Activated T-helper 9 cell treated with anti-CD3 and anti-CD28 coated beads, Interleukin-2, amount 50 U/mL, for 16 hours (primary cell): Measurements from ENCODE around the gene DIPK1A.

Experiments used
- DNase-seq: peaks from one replicate; pipeline ENCODE4 v3.0.0-alpha.2; 2020; ENCODE audit warnings: low read depth

The DIPK1A gene

DNA sequence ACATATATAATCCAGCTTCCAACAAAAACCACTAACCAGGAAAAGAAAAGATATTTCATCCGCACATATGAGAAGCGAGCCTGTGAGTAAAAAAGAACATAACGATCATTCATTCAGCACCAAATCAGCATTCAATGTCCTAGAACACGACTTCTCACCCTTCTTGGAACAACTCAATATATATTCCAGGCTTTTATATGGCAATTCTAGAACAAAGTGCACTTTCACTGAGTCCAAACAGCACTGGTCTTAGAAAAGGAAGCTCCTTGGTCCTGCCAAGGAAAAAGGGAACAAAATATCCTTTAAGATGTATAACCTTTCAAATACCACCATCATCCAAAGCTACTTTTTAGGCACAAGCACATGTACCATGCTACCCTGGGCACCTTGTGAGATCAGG lies 84.9 kb downstream of the DIPK1A start:
- no peak for DNase-seq

DNA sequence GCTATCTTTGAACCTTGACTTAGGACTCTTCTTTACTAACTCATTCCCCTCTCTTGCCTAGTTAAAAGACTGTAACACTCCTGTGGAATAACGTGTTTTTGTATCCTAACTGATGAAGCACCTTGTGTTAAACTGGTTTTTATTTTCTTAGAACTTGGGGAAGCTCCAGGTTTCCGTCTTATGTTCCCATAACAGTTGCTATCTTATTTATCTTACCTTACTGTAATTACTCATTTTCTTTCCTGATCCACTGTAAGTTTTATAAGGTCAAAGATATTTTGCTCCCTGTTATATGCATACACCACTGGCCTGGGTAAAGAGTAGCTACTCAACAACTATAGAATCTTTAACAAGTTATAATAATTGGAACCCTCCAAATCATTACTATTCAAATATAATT lies 86.3 kb downstream of the DIPK1A start:
- DNase-seq: no peak

DNA sequence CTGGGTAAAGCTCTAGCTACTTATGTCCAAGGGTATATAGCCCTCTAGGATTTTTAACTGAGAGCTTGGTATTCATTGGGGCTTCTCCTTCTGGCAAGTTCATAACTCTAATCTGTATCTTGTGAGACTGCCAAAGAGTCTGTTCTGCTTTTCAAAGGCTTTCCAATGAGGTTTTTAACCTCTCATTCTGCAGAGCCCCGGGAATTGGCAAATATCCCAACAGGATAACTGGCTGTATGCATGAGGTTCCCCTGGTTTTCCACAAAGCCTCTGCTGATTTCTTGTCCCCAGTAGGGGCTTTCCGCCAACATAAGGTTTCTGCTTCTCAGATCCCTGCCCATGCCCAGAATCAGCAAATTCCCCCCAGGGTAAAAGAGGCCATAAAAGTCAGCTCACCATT lies 88.5 kb downstream of the DIPK1A start:
- DNase-seq: no peak

DNA sequence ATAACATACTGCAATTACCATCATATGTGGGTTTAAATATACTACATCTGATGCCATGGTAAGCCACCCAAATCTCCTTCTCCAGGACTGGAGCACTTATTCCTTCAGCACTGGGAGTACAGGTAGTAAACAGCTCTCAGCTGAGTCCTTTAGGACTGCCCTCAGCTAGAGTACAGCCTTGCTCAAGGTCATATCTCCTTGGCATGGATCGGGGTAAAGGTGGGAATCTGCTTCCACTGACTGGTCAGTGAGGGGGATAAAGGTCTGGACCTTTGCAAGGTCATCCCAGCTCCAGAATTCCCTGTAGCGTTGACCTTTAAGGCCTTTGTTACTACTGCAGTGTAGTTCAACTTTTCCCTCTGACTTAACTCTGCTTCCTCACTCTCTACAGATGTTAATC lies 90.7 kb downstream of the DIPK1A start:
- no peak for DNase-seq

DNA sequence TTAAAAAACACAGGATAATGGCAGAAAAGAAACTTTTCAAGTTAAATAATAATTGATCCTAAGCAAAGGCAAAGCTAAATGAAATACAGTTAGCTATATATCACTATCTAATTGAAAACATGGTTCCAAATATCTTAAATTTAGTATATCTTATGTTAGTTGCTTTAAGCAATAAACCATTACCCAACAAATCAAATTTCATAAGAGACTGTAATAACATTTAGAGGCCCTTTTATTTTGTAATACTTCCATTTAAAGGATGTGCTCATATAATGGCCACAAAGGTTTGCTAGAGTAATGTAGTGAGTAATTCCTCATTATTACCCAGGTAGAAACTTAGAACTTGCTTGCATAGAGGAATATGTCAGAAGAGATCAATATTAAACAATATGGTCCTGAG lies 97.1 kb downstream of the DIPK1A start:
- DNase-seq: no peak

DNA sequence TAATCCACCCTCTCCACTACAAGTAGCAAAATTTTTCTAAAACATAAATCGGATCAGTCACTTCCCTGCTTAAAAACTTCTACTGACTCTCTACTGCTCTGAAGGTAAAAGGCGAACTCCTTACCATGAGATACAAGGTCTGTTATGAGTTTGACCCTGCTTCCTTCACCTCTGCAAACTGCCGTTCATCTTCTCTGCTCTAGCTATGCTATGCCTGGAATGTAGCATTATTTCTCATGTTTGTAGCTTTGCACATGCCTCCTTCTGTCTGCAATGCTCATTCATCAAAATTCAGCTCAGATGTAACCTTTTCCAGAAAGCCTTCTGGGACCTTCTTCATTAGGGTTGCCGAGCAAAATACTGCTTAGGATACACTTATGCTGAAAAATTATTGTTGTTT lies 98.7 kb downstream of the DIPK1A start:
- DNase-seq: no peak

DNA sequence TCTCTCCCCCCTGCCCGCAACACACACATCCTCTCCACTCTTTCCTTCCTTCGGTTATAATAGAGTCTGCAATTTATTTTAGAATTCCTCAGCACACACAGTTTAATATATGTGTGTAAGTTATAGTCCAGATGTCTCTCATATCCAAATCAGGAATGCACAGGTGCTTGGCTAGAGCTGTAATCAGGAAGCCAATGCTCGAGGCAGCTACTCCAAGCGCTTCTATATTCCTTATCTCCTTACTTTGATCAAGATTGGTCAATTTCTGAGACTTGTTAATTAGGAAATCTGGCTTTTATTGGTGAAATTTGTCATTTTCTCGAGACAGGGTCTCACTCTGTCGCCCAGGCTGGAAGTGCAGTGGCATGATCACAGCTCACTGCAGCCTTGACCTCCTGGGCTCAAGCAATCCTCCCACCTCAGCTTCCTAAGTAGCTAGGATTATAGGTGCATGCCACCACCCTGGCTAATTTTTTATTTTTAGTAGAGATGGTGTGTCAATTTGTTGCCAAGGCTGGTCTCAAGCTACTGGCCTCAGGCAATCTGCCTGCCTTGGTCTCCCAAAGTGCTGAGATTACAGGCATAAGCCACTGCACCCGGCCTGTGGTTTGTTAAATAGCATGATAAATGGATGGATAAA lies 101.7 kb downstream of the DIPK1A start:
- DNase-seq: no peak

DNA sequence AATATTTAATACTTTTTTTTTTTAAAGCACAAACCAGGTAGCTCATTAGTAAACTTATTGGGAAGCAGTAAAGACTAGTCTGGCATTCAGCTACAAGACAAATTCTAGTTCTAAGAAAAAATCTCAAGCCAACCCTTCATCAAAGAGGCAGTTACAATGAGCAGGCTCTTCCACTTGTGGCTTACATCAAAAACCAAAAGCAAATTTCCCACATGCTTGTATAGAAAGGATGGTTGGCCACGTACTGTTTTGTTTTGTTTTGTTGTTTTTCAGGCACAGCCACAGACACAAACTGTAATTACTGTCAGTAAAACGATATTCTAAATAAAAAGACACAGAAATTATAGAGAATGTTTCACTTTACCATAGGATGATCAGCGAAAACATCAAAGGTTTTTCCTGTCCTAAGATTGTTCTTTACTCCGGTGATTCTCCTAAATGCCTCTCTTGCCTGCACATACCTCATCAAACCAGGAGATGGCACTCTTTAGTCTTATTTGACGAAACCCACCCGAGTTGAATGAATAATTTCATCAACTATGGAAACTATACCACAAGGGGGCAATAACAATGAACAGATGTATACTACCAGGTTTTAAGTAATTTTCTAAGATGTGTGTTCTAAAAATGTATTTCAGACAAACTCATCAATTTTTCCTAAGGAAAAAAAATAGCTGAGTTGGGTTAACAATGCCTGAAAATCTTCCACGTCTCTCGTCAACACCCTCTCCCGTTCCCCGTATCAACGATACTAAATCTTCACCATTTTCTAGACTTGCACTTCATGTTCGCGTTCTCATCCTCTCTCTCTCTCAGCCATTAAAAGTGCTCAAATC lies 102.5 kb downstream of the DIPK1A start:
- DNase-seq: no peak

DNA sequence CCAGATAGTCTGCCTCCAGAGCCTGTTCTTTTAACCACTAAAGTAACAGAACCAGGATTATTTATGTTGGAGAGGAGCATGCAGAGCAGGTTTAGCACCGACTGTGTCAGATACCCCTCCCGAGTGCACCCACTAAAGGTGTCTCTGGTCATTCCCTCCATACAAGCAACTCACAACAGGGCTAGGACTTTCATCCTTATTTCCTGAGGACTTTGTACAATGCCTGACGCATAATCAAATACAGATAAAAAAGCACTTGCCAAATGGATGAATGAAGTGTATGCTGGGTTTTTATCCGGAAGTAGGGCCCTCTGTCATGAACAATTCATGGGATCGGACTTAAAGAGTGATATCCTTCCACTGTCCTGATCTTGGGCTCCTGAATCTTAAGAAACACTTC lies 103.4 kb downstream of the DIPK1A start:
- DNase-seq: no peak

DNA sequence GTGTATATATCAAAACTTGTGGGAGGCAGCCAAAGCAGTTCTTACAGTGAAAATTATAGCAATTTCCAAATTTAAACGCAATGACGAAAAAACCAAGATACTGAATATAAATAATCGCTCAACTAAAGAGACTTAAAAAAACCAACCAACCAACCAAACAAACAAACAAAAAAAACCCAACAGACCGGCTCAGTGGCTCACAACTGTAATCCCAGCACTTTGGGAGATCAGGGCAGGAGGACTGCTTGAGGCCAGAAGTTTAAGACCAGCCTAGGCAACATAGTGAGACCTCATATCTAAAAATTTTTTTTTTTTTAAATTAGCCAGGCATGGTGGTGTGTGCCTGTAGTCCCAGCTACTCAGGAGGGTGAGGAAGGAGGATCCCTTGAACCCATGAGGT lies 106.0 kb downstream of the DIPK1A start:
- no peak for DNase-seq

DNA sequence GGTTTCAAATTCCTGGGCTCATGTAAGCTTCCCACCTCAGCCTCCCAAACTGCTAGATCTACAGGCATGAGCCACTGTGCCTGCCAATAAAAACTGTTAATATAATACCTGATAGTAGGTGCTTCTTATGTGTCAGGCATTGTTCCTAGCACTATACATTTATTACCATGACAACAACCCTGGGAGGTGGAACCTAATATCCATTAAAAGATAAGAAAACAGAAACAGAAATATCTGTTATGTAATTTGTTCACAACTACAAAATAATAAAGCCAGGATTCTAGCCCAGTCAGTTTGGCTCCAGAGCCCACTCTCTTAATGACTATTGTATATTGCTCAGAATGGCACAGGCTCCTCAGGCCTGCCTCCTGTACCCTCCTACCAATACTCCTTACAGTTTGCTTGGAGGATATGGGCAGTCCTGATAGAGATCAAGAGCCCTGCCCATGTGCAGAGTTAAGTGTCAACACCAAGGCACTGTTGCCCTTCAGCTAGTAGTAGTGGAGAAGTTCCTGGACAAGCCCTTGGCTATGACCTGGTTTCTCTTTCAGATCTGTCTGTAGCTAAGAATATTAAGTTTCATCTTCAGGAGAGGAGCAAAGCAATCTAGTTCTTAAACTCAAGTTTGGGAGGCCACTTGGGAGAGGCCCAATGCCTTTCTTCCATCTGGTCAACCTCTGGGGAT lies 107.0 kb downstream of the DIPK1A start:
- no peak for DNase-seq

DNA sequence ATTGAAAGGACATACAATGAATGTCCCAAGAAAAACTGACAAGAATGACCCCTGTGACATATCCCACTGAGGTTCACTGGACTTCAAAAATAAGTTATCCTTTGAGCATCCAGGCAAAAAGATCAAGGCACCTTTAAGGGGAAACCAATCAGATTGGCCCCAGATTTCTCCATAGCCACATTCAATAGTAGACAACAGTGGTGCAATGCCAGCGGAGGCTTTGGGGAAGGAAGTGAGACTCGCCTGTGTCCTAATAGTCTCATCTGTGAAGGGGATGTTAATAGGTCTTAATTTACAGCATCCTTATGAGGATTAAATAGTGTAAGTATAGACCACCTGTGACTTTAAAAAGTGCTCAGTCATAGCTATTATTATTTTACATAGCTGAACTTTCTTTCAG lies 108.0 kb downstream of the DIPK1A start:
- DNase-seq: no peak

DNA sequence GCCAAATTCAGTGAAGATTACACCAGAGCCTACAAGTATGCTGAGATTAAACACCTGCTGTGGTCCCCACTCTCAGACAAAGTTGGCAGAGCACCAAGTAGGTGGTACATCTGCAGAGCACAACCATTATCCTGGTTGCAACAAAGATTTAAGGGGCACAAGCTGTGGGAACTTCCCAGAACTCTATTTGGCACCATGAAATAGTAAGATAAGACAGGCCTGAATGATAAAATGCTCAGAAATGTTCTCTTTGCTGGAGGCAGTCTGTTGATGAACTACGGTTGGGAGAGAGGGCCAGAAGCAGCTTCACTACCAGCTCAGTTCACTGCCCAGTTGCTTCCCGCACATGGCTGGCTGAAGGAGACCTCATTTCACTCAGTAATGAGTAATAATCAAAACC lies 109.5 kb downstream of the DIPK1A start:
- DNase-seq: no peak

DNA sequence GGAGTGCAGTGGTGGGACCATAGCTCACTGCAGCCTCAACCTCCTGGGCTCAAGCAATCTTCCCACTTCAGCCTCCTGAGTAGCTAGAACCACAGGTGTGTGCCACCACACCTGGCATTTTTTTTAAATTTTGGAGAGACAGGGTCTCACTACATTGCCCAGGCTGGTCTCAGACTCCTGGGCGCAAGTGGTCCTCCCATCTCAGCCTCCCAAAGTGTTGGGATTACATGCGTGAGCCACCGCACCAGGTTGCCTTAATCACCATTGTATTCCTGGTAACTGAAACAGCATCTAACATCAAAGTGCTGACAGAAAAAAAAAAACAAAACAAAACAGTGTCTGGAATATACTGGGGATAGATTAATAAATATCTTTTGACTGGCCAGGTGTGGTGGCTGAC lies 111.2 kb downstream of the DIPK1A start:
- no peak for DNase-seq

DNA sequence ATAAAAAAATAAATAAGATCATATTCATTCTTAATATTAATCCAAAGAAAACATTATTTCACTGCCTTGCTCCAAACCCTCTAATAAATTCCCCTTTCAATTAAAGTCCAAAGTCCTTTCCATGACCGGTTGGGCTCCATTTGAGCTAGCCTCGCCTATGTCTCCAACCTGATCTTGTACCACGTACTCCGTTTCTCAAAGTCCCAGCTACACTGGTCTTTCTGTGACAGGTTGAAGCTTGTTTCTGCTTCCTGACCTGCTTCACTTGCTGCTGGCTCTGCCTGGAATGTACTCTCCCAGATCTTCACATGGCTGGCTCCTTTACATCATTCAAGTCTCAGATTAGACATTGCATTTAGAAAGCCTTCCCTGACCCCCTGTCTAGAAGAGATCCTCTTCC lies 113.1 kb downstream of the DIPK1A start:
- no peak for DNase-seq

DNA sequence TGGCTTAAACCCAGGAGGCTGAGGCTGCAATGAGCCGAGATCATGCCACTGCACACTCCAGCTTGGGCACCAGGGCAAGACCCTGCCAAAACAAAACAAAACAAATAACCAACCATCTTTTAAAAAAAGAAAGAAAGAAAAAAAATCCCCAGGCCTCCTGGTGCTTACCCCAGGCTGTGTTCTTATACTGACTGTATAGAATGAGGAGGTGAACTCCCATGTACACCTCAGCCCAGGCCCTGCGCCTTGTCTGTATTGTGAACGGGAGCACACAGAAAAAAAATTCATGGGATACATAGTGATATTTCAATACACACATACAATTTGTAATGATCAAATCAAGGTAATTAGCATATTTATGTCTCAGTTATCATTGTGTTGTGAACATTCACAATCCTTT lies 115.4 kb downstream of the DIPK1A start:
- DNase-seq: no peak

DNA sequence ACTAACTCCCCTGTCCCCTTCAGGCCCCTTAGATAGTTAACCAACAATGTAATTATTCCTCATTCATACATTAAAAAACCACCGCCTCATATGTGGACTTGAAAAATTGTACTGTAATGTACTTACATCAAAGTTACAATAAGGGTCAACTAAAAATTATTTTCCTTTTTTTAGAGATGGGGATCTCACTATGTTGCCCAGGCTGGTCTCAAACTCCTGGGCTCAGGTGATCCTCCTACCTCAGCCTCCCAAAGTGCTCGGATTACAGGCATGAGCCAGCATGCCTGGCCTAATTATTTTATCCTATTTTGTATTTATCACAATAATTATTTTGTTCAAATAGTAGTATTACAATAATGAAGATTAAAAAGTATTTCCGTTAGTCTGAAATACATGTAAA lies 116.8 kb downstream of the DIPK1A start:
- no peak for DNase-seq

DNA sequence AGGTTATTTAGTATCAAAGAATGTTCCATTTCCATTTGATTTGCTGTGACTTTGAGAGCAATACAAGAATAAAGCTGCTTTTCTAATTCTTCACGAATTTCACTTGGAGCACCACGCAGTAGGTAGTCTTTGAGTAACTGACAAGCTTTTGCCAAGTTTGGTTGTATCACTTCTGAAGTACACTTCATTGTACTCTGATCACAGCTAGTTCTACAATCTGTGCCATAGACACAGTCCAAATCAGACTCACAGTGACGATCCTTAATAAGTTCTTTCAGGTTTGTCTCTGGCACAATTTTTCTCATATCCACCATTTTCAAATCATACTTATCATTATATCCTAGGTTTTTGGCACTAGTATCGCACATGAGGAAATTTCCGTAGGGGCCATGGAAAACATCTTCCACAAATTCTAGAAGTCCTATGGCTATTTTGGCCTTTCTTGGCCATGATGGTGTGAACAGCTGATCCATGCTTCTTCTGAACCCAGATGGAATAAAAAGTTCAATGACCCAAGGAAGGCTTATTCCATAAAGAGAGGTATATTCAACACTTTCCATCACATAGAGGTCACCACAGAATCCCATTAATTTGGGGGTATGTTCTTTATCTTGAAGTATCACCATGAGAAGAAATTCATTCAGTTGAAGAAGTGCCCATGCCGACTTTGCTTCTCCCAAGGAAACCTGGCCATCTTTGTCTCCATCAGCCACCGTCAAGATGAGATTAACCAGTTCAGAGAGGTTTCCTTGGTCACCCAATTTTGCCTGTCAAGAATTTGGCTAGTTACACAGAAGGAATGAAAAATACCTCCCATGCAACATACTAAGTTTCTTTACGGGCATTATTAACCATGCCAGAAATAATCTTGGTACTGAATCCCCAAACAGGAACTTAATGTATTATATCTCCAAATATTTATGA lies 117.6 kb downstream of the DIPK1A start:
- DNase-seq: no peak

DNA sequence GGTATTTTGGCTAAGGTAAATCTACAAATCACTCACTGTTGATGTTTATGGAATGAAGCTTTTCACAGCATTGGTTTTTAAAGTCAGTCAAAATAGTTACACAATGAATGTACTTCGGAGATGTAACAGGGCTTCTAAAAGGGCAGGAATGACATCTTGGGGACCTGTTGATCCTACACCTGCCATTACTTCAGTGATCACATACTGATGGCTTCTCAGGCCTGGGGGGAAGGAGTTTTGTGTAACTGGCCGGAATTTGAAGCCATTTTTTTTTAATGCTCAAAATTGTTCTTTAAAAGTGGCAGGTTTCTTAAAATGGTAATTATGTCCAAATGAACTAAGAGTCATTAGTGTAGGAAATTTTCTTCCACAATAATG lies 118.2 kb downstream of the DIPK1A start:
- DNase-seq: no peak

DNA sequence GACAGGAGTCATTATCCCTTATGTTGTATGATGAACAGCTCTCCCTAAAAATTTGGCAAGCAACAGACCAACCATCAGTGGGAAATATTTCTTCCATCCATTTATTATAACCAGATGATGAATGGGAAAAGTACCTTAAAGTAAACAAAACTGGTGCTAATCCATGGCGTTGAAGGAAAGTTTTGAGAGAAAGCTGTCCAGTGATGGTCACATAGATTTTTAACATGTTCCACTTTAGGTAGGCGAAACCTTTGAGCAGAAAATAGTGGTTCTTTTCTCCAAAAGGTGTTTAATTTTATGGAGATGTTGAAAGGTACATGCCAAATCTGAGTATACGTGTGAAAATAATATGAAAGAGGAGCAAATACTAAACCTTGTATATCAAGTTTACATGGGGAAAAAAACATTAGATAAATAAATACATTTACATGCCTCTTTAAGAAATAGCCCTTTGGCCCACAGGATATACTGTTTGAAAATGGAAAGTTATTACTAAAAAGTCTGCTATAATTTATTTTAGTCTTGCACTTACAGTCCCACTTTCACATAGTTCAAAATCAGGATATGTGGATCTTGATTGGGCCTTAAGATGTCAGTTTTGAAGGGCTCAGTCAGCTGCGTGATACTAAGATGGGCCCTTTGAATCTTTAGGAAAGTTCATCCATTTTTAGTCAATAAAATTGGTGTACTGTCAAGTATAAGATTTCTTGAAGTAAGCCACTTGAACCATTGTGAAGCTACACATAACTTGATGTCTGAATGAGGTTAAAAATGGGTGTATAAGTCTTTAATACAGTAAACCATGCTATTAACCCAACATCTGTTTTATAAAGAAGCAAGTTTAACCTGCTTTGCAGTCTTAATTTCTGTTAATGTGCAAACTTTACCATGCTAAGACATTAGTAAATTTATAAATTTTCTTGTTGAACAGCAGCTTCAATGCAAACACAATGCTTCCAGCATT lies 118.9 kb downstream of the DIPK1A start:
- no peak for DNase-seq

DNA sequence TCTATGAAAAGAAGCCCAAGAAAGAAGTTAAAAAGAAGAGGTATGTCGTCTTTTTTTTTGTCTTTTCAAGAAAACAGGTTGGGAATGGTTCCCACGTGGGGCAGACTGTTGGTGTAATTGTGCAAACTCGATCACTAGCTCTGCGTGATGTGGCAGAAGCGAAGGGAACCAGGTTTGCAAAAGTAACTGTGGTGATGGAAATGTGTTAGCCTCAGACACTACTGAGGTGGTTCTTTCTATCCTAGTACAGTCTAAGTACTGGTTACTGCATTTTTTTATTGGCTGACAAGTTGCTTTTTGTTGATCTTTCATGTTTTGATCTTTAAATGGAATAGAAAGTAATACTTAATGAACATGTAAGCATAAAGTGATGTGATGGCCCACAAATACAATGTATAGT lies 120.7 kb downstream of the DIPK1A start:
- DNase-seq: no peak
